ENCODE data around the gene SND1.

DNA sequence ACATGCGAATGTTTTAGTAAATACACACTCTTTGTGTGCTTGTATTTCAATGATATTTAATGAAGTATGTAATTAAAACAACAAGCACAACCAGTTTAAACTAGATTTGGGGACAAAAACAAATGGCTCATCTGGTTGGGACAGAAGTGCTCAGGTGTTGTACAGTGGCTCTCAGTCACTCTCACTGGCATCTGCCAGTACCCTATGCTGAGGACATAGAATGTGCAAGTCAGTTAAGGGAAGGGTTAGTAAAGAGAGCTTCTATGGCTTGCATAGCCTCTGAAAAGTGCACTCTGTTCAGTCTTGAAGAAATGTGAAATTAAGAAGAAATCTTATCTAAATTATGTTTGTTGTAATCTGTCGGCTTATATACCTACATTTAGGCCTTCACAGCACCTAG, 196.2 kb downstream of the SND1 start:
- no peak for TF ChIP-seq POLR2A (IDR thresholded peaks at IDR 0.05)
- TF ChIP-seq, protein P1, sequence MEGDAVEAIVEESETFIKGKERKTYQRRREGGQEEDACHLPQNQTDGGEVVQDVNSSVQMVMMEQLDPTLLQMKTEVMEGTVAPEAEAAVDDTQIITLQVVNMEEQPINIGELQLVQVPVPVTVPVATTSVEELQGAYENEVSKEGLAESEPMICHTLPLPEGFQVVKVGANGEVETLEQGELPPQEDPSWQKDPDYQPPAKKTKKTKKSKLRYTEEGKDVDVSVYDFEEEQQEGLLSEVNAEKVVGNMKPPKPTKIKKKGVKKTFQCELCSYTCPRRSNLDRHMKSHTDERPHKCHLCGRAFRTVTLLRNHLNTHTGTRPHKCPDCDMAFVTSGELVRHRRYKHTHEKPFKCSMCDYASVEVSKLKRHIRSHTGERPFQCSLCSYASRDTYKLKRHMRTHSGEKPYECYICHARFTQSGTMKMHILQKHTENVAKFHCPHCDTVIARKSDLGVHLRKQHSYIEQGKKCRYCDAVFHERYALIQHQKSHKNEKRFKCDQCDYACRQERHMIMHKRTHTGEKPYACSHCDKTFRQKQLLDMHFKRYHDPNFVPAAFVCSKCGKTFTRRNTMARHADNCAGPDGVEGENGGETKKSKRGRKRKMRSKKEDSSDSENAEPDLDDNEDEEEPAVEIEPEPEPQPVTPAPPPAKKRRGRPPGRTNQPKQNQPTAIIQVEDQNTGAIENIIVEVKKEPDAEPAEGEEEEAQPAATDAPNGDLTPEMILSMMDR (IDR thresholded peaks at IDR 0.05): no peak
